H54 (cell line): ENCODE measurements around the gene OBSCN.
A peak's percentile ranks its signal among the peaks of the same experiment; 100 is the strongest.

Experiments
- DNase-seq: peaks from one replicate; pipeline ENCODE4 v3.0.0; 2011; ENCODE audit warnings: low spot score, mixed read lengths; ENCODE audit not compliant: insufficient read length
- FAIRE-seq: peaks from 3 replicates; lab custom pipeline; 2011; peaks lifted over from hg19 to GRCh38; lab: Jason Lieb, UNC
- POLR2A ChIP-seq: IDR thresholded peaks from 2 replicates; pipeline ENCODE4 v1.6.1; 2011; ENCODE audit warnings: low read depth, mild to moderate bottlenecking, low read length

The OBSCN gene

GRCh38 chr1:228190778-228191177, 17.1 kb upstream of the OBSCN start:
- TF ChIP-seq POLR2A: no peak
- FAIRE-seq (no peak), DNase-seq (no peak)

GRCh38 chr1:228194436-228194835, 13.4 kb upstream of the OBSCN start:
- DNase-seq: no peak
- FAIRE-seq: no peak
- TF ChIP-seq POLR2A: no peak

GRCh38 chr1:228194921-228195812, 12.7 kb upstream of the OBSCN start:
- FAIRE-seq (no peak), DNase-seq (no peak)
- TF ChIP-seq POLR2A: no peak

GRCh38 chr1:228197555-228198147, 10.2 kb upstream of the OBSCN start:
- TF ChIP-seq POLR2A: no peak
- no peak for DNase-seq
- FAIRE-seq: no peak

- TF ChIP-seq POLR2A: no peak
- no peak for DNase-seq
- no peak for FAIRE-seq
These were observed 8.8 kb upstream of the OBSCN start for GRCh38 chr1:228198977-228199590.

GRCh38 chr1:228204958-228205357, 2.9 kb upstream of the OBSCN start:
- DNase-seq (no peak), FAIRE-seq (no peak)
- TF ChIP-seq POLR2A: no peak

GRCh38 chr1:228205526-228206436, 2.1 kb upstream of the OBSCN start:
- DNase-seq (no peak), FAIRE-seq (no peak)

GRCh38 chr1:228206582-228207351, 1.1 kb upstream of the OBSCN start:
- no peak for TF ChIP-seq POLR2A
- no peak for FAIRE-seq
- no peak for DNase-seq

More at GRCh38 chr1:228205526-228206436, 2.1 kb upstream of the OBSCN start:
- no peak for TF ChIP-seq POLR2A

GRCh38 chr1:228207381-228207810, 448 bp upstream of the OBSCN start:
- DNase-seq: no peak
- no peak for FAIRE-seq
- TF ChIP-seq POLR2A: no peak

- FAIRE-seq: no peak
- TF ChIP-seq POLR2A: no peak
- no peak for DNase-seq
These were observed 1.1 kb downstream of the OBSCN start for GRCh38 chr1:228208831-228209551.

GRCh38 chr1:228209657-228210056, 1.8 kb downstream of the OBSCN start:
- no peak for DNase-seq
- TF ChIP-seq POLR2A: no peak
- no peak for FAIRE-seq

GRCh38 chr1:228210076-228210651, 2.3 kb downstream of the OBSCN start:
- 0 out of 2 replicates have a peak, but pooled peaks have one; percentile 6 for TF ChIP-seq POLR2A
- peak; percentile 96 for DNase-seq
- peak; percentile 43 for FAIRE-seq
